ENCODE measurements around the gene TCIRG1. TPM values are rescaled to one million over a fixed set of nuclear protein-coding genes. Genes with fewer than 3 reads are reported as not detected.

TCIRG1 gene
- total RNA-seq, 4 donors from 2014 or later: 13.4 to 24.5 (median 14.1) TPM

DNA sequence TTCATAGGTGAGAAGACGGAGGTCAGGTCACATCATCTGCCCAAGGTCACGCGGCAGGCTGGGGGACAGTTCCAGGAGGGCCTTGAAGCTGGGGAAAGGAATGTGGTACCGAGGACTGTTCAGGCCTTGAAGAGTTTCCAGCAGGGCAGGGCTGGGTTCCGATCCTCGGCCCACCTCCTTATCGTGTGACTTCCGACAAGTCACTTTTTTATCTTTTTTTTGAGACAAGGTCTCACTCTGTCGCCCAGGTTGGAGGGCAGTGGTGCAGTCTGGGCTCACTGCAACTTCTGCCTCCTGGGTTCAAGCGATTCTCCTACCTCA, 7.7 kb upstream of the TCIRG1 start:
- peaks cover 0 to 13% of the 10 kb centered on the region in 2 donors for H3K36me3 ChIP-seq
- TF ChIP-seq POLR2A (IDR thresholded peaks at IDR 0.05): no peak
- TF ChIP-seq, protein P1, sequence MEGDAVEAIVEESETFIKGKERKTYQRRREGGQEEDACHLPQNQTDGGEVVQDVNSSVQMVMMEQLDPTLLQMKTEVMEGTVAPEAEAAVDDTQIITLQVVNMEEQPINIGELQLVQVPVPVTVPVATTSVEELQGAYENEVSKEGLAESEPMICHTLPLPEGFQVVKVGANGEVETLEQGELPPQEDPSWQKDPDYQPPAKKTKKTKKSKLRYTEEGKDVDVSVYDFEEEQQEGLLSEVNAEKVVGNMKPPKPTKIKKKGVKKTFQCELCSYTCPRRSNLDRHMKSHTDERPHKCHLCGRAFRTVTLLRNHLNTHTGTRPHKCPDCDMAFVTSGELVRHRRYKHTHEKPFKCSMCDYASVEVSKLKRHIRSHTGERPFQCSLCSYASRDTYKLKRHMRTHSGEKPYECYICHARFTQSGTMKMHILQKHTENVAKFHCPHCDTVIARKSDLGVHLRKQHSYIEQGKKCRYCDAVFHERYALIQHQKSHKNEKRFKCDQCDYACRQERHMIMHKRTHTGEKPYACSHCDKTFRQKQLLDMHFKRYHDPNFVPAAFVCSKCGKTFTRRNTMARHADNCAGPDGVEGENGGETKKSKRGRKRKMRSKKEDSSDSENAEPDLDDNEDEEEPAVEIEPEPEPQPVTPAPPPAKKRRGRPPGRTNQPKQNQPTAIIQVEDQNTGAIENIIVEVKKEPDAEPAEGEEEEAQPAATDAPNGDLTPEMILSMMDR (IDR thresholded peaks at IDR 0.05 in 4 of 5, conservative IDR thresholded peaks at IDR 0.05 in 1 of 5): no peak
- H3K27ac ChIP-seq: peak overlapping the region; percentile 90 to 97 (median 92)
- in situ Hi-C loops (cut with MboI; ENCODE audit: low sequenced_read_pairs in 4 of 4) (no loop called here), intact Hi-C loops (cut with DNase I; ENCODE audit: low total_unique reads) (loop anchor here (2.0 to 10.0 kb wide), 3 partner anchors 186 to 446 kb away; partner anchors contain the start of genes C11orf24 and GSTP1)
- H3K4me3 ChIP-seq: peak overlapping the region; percentile 71 to 93 (median 86)
- H3K4me1 ChIP-seq: peaks cover 27 to 38% of the 10 kb centered on the region in 2 donors
- DNase-seq: no peak
- peak; percentile 5 to 16 for ATAC-seq
- no peaks in the 10 kb centered on the region for H3K27me3 ChIP-seq
- no peaks in the 10 kb centered on the region for H3K9me3 ChIP-seq

DNA sequence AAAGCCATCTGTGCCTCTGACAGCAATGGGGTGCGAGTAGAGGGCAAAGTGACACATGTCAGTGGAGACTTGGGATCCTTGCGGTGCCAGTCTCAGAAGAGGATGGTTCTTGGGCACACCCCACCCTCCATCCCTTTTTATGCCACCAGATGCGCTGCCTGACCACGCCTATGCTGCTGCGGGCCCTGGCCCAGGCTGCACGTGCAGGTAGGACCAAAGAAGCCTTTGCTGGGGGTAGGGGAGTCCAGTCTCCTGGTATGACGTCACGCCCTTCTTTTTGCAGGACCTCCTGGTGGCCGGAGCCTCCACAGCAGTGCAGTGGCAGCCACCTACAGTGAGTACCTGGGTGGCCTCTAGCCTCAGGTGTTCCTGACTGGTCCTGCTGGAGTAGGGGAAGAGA, 6.8 kb upstream of the TCIRG1 start:
- in situ Hi-C loops (cut with MboI; ENCODE audit: low sequenced_read_pairs in 4 of 4): no loop called here
- H3K27ac ChIP-seq: peak overlapping the region; percentile 90 to 97 (median 92)

DNA sequence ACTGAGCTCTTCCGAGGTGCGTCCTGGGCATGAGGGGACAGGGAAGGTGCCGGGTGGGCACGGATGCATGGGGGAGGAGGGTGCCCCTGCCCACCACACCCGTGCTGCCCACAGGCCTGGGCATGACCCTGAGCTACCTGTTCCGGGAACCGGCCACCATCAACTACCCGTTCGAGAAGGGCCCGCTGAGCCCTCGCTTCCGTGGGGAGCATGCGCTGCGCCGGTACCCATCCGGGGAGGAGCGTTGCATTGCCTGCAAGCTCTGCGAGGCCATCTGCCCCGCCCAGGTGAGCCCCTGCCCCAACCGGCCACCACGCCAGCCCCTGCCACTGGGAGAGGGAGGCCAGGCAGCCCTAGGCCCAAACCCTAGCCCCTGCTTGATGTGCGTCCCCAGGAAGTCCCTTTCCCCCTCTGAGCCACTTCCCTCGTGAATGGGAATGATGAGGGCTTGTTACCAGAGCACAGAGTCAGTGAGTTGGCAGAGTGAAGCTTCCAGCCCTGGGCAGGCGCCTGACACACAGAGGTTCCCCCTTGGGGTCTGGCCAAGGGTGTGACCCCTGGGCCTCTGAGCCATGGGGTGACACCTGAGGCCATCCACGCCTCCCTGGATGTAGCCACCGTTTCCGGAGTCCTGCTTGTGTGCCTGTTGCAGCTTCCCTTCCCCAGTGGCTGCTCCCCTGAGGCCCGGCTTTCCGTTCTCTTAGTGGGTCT, 5.7 kb upstream of the TCIRG1 start:
- TF ChIP-seq POLR2A (IDR thresholded peaks at IDR 0.05): no peak
- TF ChIP-seq, protein P1 (IDR thresholded peaks at IDR 0.05 in 4 of 5, conservative IDR thresholded peaks at IDR 0.05 in 1 of 5): no peak
- H3K4me3 ChIP-seq: no peak overlapping the region
- H3K27ac ChIP-seq: peak overlapping the region; percentile 62 to 97 (median 83)

More for the DNA sequence above, 6.8 kb upstream of the TCIRG1 start:
- intact Hi-C loops (cut with DNase I; ENCODE audit: low total_unique reads): loop anchor here (5.0 to 10.0 kb wide), 2 partner anchors 240 to 447 kb away; partner anchors contain the start of genes C11orf24 and GSTP1
- DNase-seq: no peak
- H3K9me3 ChIP-seq: no peaks in the 10 kb centered on the region
- peaks cover 0 to 13% of the 10 kb centered on the region in 2 donors for H3K36me3 ChIP-seq
- no peak for ATAC-seq
- TF ChIP-seq, protein P1 (IDR thresholded peaks at IDR 0.05 in 4 of 5, conservative IDR thresholded peaks at IDR 0.05 in 1 of 5): no peak
- TF ChIP-seq POLR2A (IDR thresholded peaks at IDR 0.05): no peak
- H3K27me3 ChIP-seq: no peaks in the 10 kb centered on the region
- H3K4me1 ChIP-seq: peaks cover 27 to 40% of the 10 kb centered on the region in 2 donors
- H3K4me3 ChIP-seq: peak overlapping the region in 2 of 4 donors; percentile 71 to 93

DNA sequence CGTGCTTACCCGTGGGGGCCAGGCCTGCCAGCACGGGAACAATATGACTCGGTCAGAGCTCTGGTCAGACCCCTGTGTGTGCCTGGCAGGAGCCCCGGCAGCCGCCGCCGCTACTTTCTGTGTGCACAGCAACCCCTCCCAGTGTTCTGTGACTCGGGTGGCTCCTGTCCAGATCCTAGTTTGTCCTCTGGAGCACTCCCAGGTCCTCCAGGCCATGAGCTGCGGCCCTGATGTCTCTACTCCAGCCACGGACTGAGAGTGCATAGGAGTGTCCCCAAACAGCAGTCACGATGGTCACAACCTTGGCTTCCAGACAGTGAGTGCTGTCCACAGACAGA, 5.1 kb upstream of the TCIRG1 start:
- DNase-seq (peak; percentile 50 to 83), ATAC-seq (peak; percentile 11 to 23)
- in situ Hi-C loops (cut with MboI; ENCODE audit: low sequenced_read_pairs in 4 of 4): no loop called here

More for the DNA sequence above, 5.7 kb upstream of the TCIRG1 start:
- Histone ChIP-seq H3K9me3 (no peaks in the 10 kb centered on the region), H3K27me3 (no peaks in the 10 kb centered on the region), H3K4me1 (peaks cover 37 to 51% of the 10 kb centered on the region in 2 donors), H3K36me3 (peaks cover 0 to 13% of the 10 kb centered on the region in 2 donors)
- in situ Hi-C loops (cut with MboI; ENCODE audit: low sequenced_read_pairs in 4 of 4): no loop called here
- intact Hi-C loops (cut with DNase I; ENCODE audit: low total_unique reads): loop anchor here (5.0 to 10.0 kb wide), 2 partner anchors 239 to 448 kb away; partner anchors contain the start of genes C11orf24 and GSTP1
- DNase-seq: no peak
- ATAC-seq: no peak

More for the DNA sequence above, 5.1 kb upstream of the TCIRG1 start:
- H3K4me1 ChIP-seq: peaks cover 41 to 56% of the 10 kb centered on the region in 2 donors
- H3K27me3 ChIP-seq: no peaks in the 10 kb centered on the region
- H3K27ac ChIP-seq: peak overlapping the region; percentile 62 to 97 (median 83)
- TF ChIP-seq, protein P1 (IDR thresholded peaks at IDR 0.05 in 4 of 5, conservative IDR thresholded peaks at IDR 0.05 in 1 of 5): no peak
- TF ChIP-seq POLR2A (IDR thresholded peaks at IDR 0.05): no peak
- peaks cover 0 to 13% of the 10 kb centered on the region in 2 donors for H3K36me3 ChIP-seq
- no peak overlapping the region for H3K4me3 ChIP-seq
- intact Hi-C loops (cut with DNase I; ENCODE audit: low total_unique reads): loop anchor here (5.0 to 10.0 kb wide), 2 partner anchors 239 to 449 kb away; partner anchors contain the start of genes C11orf24 and GSTP1
- no peaks in the 10 kb centered on the region for H3K9me3 ChIP-seq
